Measurements from ENCODE around the gene TBC1D22A. TPM values are rescaled to one million over a fixed set of nuclear protein-coding genes. Genes with fewer than 3 reads are reported as not detected.

Gene TBC1D22A
- total RNA-seq, 1 donor = 17.7 TPM

GRCh38 chr22:47076758-47077157 is 314.3 kb downstream of the TBC1D22A start:
- H3K4me1 ChIP-seq (ENCODE audit: insufficient read depth, low read length) = no peaks in the 10 kb centered on the region
- H2AFZ ChIP-seq (ENCODE audit: low read length) = no peak overlapping the region
- no peaks in the 10 kb centered on the region for H3K36me3 ChIP-seq (ENCODE audit: insufficient read depth, low read length)
- TF ChIP-seq, protein P1, sequence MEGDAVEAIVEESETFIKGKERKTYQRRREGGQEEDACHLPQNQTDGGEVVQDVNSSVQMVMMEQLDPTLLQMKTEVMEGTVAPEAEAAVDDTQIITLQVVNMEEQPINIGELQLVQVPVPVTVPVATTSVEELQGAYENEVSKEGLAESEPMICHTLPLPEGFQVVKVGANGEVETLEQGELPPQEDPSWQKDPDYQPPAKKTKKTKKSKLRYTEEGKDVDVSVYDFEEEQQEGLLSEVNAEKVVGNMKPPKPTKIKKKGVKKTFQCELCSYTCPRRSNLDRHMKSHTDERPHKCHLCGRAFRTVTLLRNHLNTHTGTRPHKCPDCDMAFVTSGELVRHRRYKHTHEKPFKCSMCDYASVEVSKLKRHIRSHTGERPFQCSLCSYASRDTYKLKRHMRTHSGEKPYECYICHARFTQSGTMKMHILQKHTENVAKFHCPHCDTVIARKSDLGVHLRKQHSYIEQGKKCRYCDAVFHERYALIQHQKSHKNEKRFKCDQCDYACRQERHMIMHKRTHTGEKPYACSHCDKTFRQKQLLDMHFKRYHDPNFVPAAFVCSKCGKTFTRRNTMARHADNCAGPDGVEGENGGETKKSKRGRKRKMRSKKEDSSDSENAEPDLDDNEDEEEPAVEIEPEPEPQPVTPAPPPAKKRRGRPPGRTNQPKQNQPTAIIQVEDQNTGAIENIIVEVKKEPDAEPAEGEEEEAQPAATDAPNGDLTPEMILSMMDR (IDR thresholded peaks at IDR 0.05; ENCODE audit: extremely low read depth, low read depth, low read length) = no peak
- no peak overlapping the region for H3K4me2 ChIP-seq (ENCODE audit: insufficient read depth, low read length)
- H4K20me1 ChIP-seq (ENCODE audit: insufficient read depth, low read length) = peaks cover 4% of the 10 kb centered on the region
- peaks cover 1% of the 10 kb centered on the region for H3K9me3 ChIP-seq (ENCODE audit: low read depth, low read length)
- H3K27ac ChIP-seq (ENCODE audit: low read depth, low read length) = no peak overlapping the region
- no peak overlapping the region for H3K4me3 ChIP-seq (ENCODE audit: insufficient read depth, low read length)
- no peaks in the 10 kb centered on the region for H3K79me2 ChIP-seq (ENCODE audit: insufficient read depth, low read length)
- no peaks in the 10 kb centered on the region for H3K27me3 ChIP-seq (ENCODE audit: insufficient read depth, low read length)
- DNase-seq (ENCODE audit: insufficient read length, low spot score, missing footprints) = no peak

GRCh38 chr22:47080100-47080499 is 317.6 kb downstream of the TBC1D22A start:
- H3K36me3 ChIP-seq (ENCODE audit: insufficient read depth, low read length) = no peaks in the 10 kb centered on the region
- no peak overlapping the region for H3K27ac ChIP-seq (ENCODE audit: low read depth, low read length)
- no peaks in the 10 kb centered on the region for H3K4me1 ChIP-seq (ENCODE audit: insufficient read depth, low read length)
- peaks cover 3% of the 10 kb centered on the region for H4K20me1 ChIP-seq (ENCODE audit: insufficient read depth, low read length)
- H3K9me3 ChIP-seq (ENCODE audit: low read depth, low read length) = peaks cover 1% of the 10 kb centered on the region
- H3K27me3 ChIP-seq (ENCODE audit: insufficient read depth, low read length) = no peaks in the 10 kb centered on the region
- no peak overlapping the region for H2AFZ ChIP-seq (ENCODE audit: low read length)
- H3K4me3 ChIP-seq (ENCODE audit: insufficient read depth, low read length) = no peak overlapping the region
- DNase-seq (ENCODE audit: insufficient read length, low spot score, missing footprints) = no peak
- TF ChIP-seq, protein P1 (IDR thresholded peaks at IDR 0.05; ENCODE audit: extremely low read depth, low read depth, low read length) = no peak
- H3K4me2 ChIP-seq (ENCODE audit: insufficient read depth, low read length) = no peak overlapping the region
- H3K79me2 ChIP-seq (ENCODE audit: insufficient read depth, low read length) = no peaks in the 10 kb centered on the region

GRCh38 chr22:47082505-47082904 is 320.1 kb downstream of the TBC1D22A start:
- Histone ChIP-seq H4K20me1 (ENCODE audit: insufficient read depth, low read length) (peaks cover 3% of the 10 kb centered on the region), H3K36me3 (ENCODE audit: insufficient read depth, low read length) (no peaks in the 10 kb centered on the region), H3K9me3 (ENCODE audit: low read depth, low read length) (no peaks in the 10 kb centered on the region), H3K79me2 (ENCODE audit: insufficient read depth, low read length) (no peaks in the 10 kb centered on the region), H2AFZ (ENCODE audit: low read length) (no peak overlapping the region), H3K27me3 (ENCODE audit: insufficient read depth, low read length) (no peaks in the 10 kb centered on the region), H3K4me1 (ENCODE audit: insufficient read depth, low read length) (no peaks in the 10 kb centered on the region), H3K4me2 (ENCODE audit: insufficient read depth, low read length) (no peak overlapping the region), H3K4me3 (ENCODE audit: insufficient read depth, low read length) (no peak overlapping the region), H3K27ac (ENCODE audit: low read depth, low read length) (no peak overlapping the region)
- TF ChIP-seq, protein P1 (IDR thresholded peaks at IDR 0.05; ENCODE audit: extremely low read depth, low read depth, low read length) = no peak
- DNase-seq (ENCODE audit: insufficient read length, low spot score, missing footprints) = no peak

- no peak for DNase-seq (ENCODE audit: insufficient read length, low spot score, missing footprints)
- TF ChIP-seq, protein P1 (IDR thresholded peaks at IDR 0.05; ENCODE audit: extremely low read depth, low read depth, low read length) = no peak
- Histone ChIP-seq H3K79me2 (ENCODE audit: insufficient read depth, low read length) (no peaks in the 10 kb centered on the region), H3K4me2 (ENCODE audit: insufficient read depth, low read length) (no peak overlapping the region), H3K36me3 (ENCODE audit: insufficient read depth, low read length) (no peaks in the 10 kb centered on the region), H2AFZ (ENCODE audit: low read length) (no peak overlapping the region), H3K9me3 (ENCODE audit: low read depth, low read length) (no peaks in the 10 kb centered on the region), H3K27me3 (ENCODE audit: insufficient read depth, low read length) (no peaks in the 10 kb centered on the region), H4K20me1 (ENCODE audit: insufficient read depth, low read length) (peaks cover 3% of the 10 kb centered on the region), H3K4me3 (ENCODE audit: insufficient read depth, low read length) (no peak overlapping the region), H3K4me1 (ENCODE audit: insufficient read depth, low read length) (no peaks in the 10 kb centered on the region), H3K27ac (ENCODE audit: low read depth, low read length) (no peak overlapping the region)
These were observed 321.0 kb downstream of the TBC1D22A start for GRCh38 chr22:47083379-47083986.

Measured in osteoblast (primary cell).